Fibroblast of mammary gland (primary cell): ENCODE results near the gene NUP93.

Source experiments
- DNase-seq: peaks from one replicate; pipeline ENCODE4 v3.0.0-alpha.2; 2010; ENCODE audit warnings: low read depth
- H3K4me3 ChIP-seq: 2 replicates; pipeline ENCODE4 v1.5.1; 2011; ENCODE audit warnings: low read depth, mild to moderate bottlenecking, low read length, moderate library complexity; ENCODE audit not compliant: control insufficient read depth
- CTCF ChIP-seq: conservative IDR thresholded peaks from 2 replicates; pipeline ENCODE4 v1.5.1; 2011; ENCODE audit warnings: low read depth, low read length, inconsistent platforms; ENCODE audit not compliant: control insufficient read depth, insufficient read depth

NUP93 gene

GRCh38 chr16:56695246-56695645, 34.7 kb upstream of the NUP93 start:
- DNase-seq, result no peak
- no peak overlapping the region for H3K4me3 ChIP-seq
- no peak for TF ChIP-seq CTCF

GRCh38 chr16:56697456-56698155, 32.3 kb upstream of the NUP93 start:
- TF ChIP-seq CTCF, result no peak
- DNase-seq, result no peak
- H3K4me3 ChIP-seq, result no peak overlapping the region

- peak; percentile 38 for DNase-seq
- no peak overlapping the region for H3K4me3 ChIP-seq
- TF ChIP-seq CTCF, result no peak
Measured at GRCh38 chr16:56700195-56700594, 29.7 kb upstream of the NUP93 start.

GRCh38 chr16:56700631-56701030, 29.3 kb upstream of the NUP93 start:
- no peak overlapping the region for H3K4me3 ChIP-seq
- TF ChIP-seq CTCF, result no peak
- no peak for DNase-seq

GRCh38 chr16:56701534-56701933, 28.4 kb upstream of the NUP93 start:
- no peak for DNase-seq
- H3K4me3 ChIP-seq, result no peak overlapping the region
- no peak for TF ChIP-seq CTCF

- no peak overlapping the region for H3K4me3 ChIP-seq
- no peak for DNase-seq
- no peak for TF ChIP-seq CTCF
Measured at GRCh38 chr16:56702836-56703235, 27.1 kb upstream of the NUP93 start.
